Hepatocyte (in vitro differentiated cells): ENCODE measurements around the gene UBAP1. TPM values are rescaled to one million over a fixed set of nuclear protein-coding genes. Genes with fewer than 3 reads are reported as not detected.
"Not testable (repeated sequence)": the region's sequence is repeated elsewhere in the genome, so short reads cannot be mapped to it uniquely, and the experiment has no call there.

Experiments
- DNase-seq: peaks from one replicate; pipeline ENCODE4 v3.0.0-alpha.2; 2016; ENCODE audit warnings: low spot score
- H2AFZ ChIP-seq: fragments of 200-600 bp; sonication (generic); 2 replicates; pipeline ENCODE4 v1.6.0; 2016; ENCODE audit warnings: antibody characterized with exemption, mild to moderate bottlenecking
- H3K27ac ChIP-seq: fragments of 200-600 bp; sonication (generic); 2 replicates; pipeline ENCODE4 v1.5.1; 2016; ENCODE audit warnings: mild to moderate bottlenecking
- H3K27me3 ChIP-seq: fragments of 200-600 bp; sonication (generic); 2 replicates; pipeline ENCODE4 v1.6.1; 2016
- H3K36me3 ChIP-seq: fragments of 200-600 bp; sonication (generic); replicated peaks from 2 replicates; pipeline ENCODE4 v1.5.1; 2016; ENCODE audit warnings: low read depth; ENCODE audit not compliant: insufficient read depth
- H3K4me1 ChIP-seq: fragments of 200-600 bp; sonication (generic); 2 replicates; pipeline ENCODE4 v1.5.1; 2016; ENCODE audit warnings: mild to moderate bottlenecking, moderate library complexity; ENCODE audit not compliant: insufficient read depth
- H3K4me2 ChIP-seq: fragments of 200-600 bp; sonication (generic); 2 replicates; pipeline ENCODE4 v1.6.0; 2016
- H3K4me3 ChIP-seq: fragments of 200-600 bp; sonication (generic); 2 replicates; pipeline ENCODE4 v1.5.1; 2016; ENCODE audit warnings: mild to moderate bottlenecking
- H3K79me2 ChIP-seq: fragments of 200-600 bp; sonication (generic); 2 replicates; pipeline ENCODE4 v1.6.0; 2017; ENCODE audit warnings: mild to moderate bottlenecking
- H3K9me2 ChIP-seq: fragments of 200-600 bp; sonication (generic); replicated peaks from 2 replicates; pipeline ENCODE4 v1.6.0; 2017; ENCODE audit warnings: mild to moderate bottlenecking; ENCODE audit not compliant: insufficient read depth
- H3K9me3 ChIP-seq: fragments of 200-600 bp; sonication (generic); 2 replicates; pipeline ENCODE4 v1.5.1; 2016; ENCODE audit warnings: low read depth, mild to moderate bottlenecking
- H4K20me1 ChIP-seq: fragments of 200-600 bp; sonication (generic); 2 replicates; pipeline ENCODE4 v1.6.0; 2016; ENCODE audit warnings: mild to moderate bottlenecking; ENCODE audit not compliant: insufficient read depth, poor library complexity, severe bottlenecking
- CTCF ChIP-seq: fragments of 200-600 bp; sonication (generic); IDR thresholded peaks from 2 replicates; pipeline ENCODE4 v1.5.1; 2016; ENCODE audit warnings: antibody characterized with exemption, mild to moderate bottlenecking; ENCODE audit not compliant: poor library complexity
- EZH2 ChIP-seq: fragments of 200-600 bp; sonication (generic); IDR thresholded peaks from 2 replicates; pipeline ENCODE4 v1.6.1; 2016; ENCODE audit warnings: antibody characterized with exemption, mild to moderate bottlenecking, borderline replicate concordance
- EZH2phosphoT487 ChIP-seq: fragments of 200-600 bp; sonication (generic); IDR thresholded peaks from one replicate; pipeline ENCODE4 v1.6.1; 2018; ENCODE audit warnings: antibody characterized with exemption, mild to moderate bottlenecking, low read depth, moderate library complexity; ENCODE audit not compliant: unreplicated experiment, severe bottlenecking
- WGBS: methylation state at CpG from one replicate; pipeline ENCODE4 v1.1.6; 2016; ENCODE audit warnings: low lambda C conversion rate; ENCODE audit errors: missing lambda C conversion rate; 5-methylcytosine and 5-hydroxymethylcytosine counted together
- polyA plus RNA-seq: library from polyadenylated mRNA; unstranded; fragments of >200 nt; fragmentation: Nextera tagmentation; extraction: Ambion mirVana; gene quantifications from 2 replicates; pipeline ENCODE4 v1.2.1, GENCODE V29; 2016
- total RNA-seq: library from RNA; depleted of rRNA; stranded (reverse); fragments of >200 nt; gene quantifications from 2 replicates; pipeline ENCODE4 v1.2.3, GENCODE V29; 2014

Gene UBAP1
- total and polyA plus RNA-seq, 2 experiments from 2014 or later = 38.0 to 49.7 TPM

- Histone ChIP-seq H3K4me2 (no peak overlapping the region), H3K79me2 (peaks cover 45% of the 10 kb centered on the region), H3K4me3 (no peak overlapping the region), H3K9me2 (no peaks in the 10 kb centered on the region), H3K27ac (no peak overlapping the region), H3K9me3 (no peaks in the 10 kb centered on the region), H3K27me3 (no peaks in the 10 kb centered on the region), H2AFZ (no peak overlapping the region), H3K36me3 (no peaks in the 10 kb centered on the region), H3K4me1 (no peaks in the 10 kb centered on the region), H4K20me1 (peaks cover 32% of the 10 kb centered on the region)
- WGBS = 86% methylated on average over 2 of the region's 2 CpGs
- DNase-seq = no peak
- TF ChIP-seq EZH2phosphoT487 (no peak), CTCF (no peak), EZH2 (no peak)
These were observed 67.6 kb downstream of the UBAP1 start for GRCh38 chr9:34246453-34246852.

GRCh38 chr9:34247782-34248181 lies 68.9 kb downstream of the UBAP1 start:
- DNase-seq, H3K27ac ChIP-seq, H3K27me3 ChIP-seq, H3K4me3 ChIP-seq, H3K9me2 ChIP-seq, H3K9me3 ChIP-seq, H3K36me3 ChIP-seq, H2AFZ ChIP-seq, H3K4me1 ChIP-seq, H3K4me2 ChIP-seq: not testable (repeated sequence)
- H3K79me2 ChIP-seq = peaks cover 38% of the 10 kb centered on the region
- 94% methylated on average over 4 of the region's 4 CpGs for WGBS
- peaks cover 27% of the 10 kb centered on the region for H4K20me1 ChIP-seq

GRCh38 chr9:34249274-34249673 lies 70.4 kb downstream of the UBAP1 start:
- Histone ChIP-seq H3K79me2 (peaks cover 32% of the 10 kb centered on the region), H2AFZ (no peak overlapping the region), H3K27me3 (no peaks in the 10 kb centered on the region), H3K4me2 (no peak overlapping the region), H3K9me3 (no peaks in the 10 kb centered on the region), H3K9me2 (no peaks in the 10 kb centered on the region), H3K4me3 (no peak overlapping the region), H3K36me3 (no peaks in the 10 kb centered on the region), H4K20me1 (peaks cover 23% of the 10 kb centered on the region), H3K27ac (no peak overlapping the region), H3K4me1 (no peaks in the 10 kb centered on the region)
- TF ChIP-seq CTCF (no peak), EZH2phosphoT487 (no peak), EZH2 (no peak)
- DNase-seq = no peak
- 95% methylated on average over 7 of the region's 7 CpGs for WGBS

- no peak overlapping the region for H3K4me3 ChIP-seq
- no peaks in the 10 kb centered on the region for H3K27me3 ChIP-seq
- H3K36me3 ChIP-seq = no peaks in the 10 kb centered on the region
- peaks cover 23% of the 10 kb centered on the region for H4K20me1 ChIP-seq
- WGBS = 98% methylated on average over 2 of the region's 2 CpGs
- H2AFZ ChIP-seq = no peak overlapping the region
- no peak for DNase-seq
- TF ChIP-seq EZH2 (no peak), CTCF (no peak), EZH2phosphoT487 (no peak)
- H3K9me3 ChIP-seq = no peaks in the 10 kb centered on the region
- no peak overlapping the region for H3K27ac ChIP-seq
- no peaks in the 10 kb centered on the region for H3K4me1 ChIP-seq
- peaks cover 32% of the 10 kb centered on the region for H3K79me2 ChIP-seq
- no peak overlapping the region for H3K4me2 ChIP-seq
- no peaks in the 10 kb centered on the region for H3K9me2 ChIP-seq
These were observed 71.9 kb downstream of the UBAP1 start for GRCh38 chr9:34250721-34251120.
